ENCODE results near the gene CHST8.

The CHST8 gene

GRCh38 chr19:33675501-33676124, 53.9 kb downstream of the CHST8 start:
- DNase-seq = no peak

DNA sequence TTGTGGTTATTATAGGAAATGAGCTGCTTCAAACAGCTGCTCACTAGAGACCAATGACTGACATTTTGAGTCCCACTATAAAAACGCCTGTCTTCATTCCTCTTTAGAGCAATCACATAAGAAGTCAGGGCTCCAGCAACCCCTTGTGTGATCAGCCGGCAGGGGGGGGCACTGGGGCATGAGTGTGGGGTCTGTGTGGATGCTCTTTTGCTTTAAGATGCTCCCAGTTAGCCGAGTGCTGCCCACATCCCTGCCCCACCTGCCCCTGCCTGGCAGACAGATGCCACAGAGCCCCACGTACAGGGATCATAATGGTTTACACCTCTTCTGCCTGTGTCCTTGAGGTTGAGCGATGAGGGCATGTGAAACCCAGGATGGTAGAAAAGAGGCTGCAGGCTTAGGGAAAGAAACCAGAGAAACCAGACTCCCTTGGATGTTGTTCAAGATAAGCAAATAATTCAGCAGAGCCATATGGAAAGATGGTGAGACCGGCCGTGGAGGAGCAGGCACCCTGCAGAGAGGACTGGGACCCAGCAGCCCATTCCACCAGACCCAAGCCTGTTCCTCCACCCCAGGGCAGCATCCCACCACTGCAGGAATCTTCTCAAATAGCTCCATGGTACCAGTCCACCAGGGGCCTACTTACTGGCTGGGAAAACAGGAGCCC, 55.4 kb downstream of the CHST8 start:
- no peak for DNase-seq

- no peak for DNase-seq
Measured at GRCh38 chr19:33677745-33678426, 56.1 kb downstream of the CHST8 start.

- DNase-seq = no peak
Measured at GRCh38 chr19:33678796-33679585, 57.2 kb downstream of the CHST8 start.

DNA sequence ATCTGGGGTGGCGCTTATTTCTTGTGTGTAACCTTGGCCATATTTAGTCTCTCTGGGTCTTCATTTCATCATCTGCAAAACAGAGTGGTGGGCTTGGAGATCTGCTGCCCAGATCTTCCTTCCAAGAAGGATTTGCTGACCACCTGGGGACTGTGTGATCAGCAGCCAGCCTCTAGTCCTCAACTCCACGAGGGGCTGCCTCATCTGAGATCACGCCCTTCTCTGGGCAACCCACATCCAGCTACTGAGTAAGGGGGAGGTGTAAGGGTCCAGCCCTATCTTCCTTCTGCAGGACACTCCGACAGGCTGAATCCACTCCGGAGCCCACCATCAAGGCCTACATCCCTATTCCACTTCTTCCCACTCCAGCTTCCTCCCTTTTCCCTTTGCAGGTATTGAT, 57.9 kb downstream of the CHST8 start:
- no peak for DNase-seq

DNA sequence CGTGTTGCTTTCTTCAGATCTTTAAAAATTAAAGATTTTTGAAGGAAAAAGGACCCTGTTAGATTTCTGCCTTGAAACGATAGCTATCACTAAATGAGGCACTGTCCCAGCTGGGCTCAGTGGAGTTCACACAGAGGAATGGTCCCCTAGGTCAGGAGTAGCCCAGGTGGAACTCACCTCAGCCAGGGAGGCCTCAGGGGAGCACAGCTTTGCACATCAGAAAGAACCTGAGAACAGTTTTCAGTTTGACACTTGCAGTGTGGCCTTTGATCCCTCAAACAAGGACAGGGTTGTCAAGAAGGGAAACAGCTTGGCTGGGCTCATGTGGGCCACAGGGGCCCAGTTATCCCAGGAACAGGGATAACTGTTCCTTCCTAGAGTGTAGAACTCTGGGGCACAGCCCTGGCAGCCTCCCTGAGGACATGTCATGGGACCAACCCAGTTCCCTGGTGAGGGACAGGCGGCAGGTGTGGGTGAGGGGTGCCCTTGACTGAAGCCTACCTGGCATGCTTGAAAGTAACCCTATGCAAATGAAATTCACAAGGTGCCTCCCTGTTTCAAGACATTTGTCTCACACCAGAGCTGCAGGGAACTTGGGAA, 59.4 kb downstream of the CHST8 start:
- no peak for DNase-seq

DNA sequence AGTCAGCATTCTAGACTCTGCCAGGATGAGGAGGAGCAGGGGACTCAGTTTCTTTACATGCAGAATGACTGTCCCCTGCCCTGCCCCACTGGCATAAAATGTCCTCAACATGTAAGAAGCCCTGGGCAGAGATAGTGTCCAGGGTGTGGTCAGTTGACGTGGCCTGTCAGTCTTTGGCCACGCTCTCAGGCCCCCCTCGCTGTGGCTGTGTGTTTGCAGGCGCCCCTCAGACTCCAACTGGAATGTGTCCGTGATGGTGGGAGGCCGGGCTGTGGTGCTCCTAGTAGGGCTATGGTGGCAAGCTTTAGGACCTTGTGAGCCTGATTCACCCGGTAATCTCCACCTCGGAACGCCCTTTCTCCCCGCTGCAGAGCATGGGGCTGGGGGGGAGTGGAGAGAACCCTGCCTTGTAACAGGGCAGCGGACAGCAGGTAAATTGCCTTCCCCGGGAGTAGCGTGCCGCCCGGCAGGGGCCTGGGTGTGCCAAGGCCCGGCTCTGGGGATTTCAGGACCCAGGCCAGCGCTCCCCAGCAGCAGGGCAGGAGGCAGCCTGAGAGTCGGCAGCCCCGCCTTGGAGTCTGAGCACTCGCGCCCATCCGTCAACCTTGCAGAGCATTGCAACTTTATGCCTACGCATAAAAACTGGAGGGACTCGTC, 62.3 kb downstream of the CHST8 start:
- no peak for DNase-seq

DNA sequence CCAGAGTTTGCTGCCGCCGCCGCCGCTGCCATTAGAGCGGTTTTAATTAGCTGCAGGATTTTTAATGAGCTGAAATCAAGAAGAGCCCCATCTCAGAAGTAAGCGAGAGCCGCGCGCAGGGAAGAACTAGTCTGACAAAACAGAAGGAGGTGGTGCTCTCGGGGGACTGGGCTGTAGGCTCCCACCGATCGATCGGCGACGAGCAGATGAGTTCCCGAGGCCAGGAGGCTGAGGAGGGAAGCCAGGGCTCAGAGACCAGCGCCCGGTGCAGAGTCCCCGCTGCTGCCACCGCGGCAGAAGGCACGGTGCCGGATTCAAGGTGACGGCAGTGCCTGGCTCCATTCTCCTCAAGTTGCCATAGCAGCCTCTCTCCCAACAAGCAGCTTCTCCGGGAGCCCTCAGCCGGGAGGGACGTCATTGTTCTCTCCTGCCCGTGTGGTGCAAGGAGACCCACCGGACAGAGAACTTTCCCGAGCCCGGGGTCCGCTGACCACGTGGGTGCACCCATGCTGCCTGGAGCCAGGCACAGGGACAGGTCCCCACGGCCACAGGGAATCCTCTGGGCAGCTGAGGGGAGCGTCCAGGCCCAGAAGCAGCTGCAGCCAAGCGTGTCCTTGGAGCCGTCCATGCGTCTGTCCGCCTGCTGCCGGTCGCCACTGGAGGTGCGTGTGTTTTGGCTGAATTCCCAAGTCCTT, 62.9 kb downstream of the CHST8 start:
- DNase-seq = no peak

- no peak for DNase-seq
Measured at GRCh38 chr19:33685541-33685940, 63.8 kb downstream of the CHST8 start.

DNA sequence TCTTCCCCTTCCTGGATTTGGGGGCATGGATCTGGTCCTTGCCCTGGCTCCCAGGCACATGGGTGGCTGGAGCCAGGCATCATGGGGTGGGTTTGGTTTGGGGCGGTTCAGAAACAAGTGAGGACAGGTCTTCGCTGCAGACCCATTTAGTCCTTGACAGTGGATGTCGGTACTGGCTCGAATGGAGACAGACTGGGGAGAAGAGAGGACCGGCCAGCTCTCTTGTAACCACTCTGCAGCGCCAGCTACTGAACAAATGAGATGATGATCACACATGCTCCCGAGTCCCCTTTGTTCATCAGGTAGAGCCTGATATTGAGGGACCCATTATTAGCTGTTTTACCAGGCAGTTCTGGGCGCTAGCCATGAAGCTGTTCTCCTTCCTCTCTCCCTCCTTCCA, 64.5 kb downstream of the CHST8 start:
- no peak for DNase-seq

GRCh38 chr19:33686687-33687480, 65.1 kb downstream of the CHST8 start:
- no peak for DNase-seq

- DNase-seq = no peak
Measured at GRCh38 chr19:33687481-33688170, 65.9 kb downstream of the CHST8 start.

GRCh38 chr19:33688171-33688992, 66.6 kb downstream of the CHST8 start:
- DNase-seq = no peak

- DNase-seq = no peak
Measured at GRCh38 chr19:33689138-33689746, 67.5 kb downstream of the CHST8 start.

DNA sequence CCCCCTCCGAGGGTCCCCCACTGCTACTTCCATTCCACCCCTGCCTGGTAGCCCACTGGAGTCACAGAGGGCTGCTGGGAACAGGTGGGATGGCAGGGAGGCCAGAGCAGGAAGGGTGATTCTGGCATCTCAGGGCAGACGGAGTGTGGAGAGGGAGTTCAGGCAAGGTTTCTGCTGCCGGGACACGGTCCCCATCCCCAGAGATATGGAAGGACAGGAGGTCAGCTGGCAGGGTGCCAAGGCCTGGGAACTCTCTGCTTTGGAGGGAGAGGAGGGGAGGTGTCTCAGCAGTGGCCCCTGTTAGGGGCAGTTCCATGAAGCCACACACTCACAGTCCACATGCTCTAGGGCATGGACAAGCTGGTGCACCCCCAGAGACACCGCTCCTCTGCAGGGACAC, 68.1 kb downstream of the CHST8 start:
- DNase-seq = no peak

DNA sequence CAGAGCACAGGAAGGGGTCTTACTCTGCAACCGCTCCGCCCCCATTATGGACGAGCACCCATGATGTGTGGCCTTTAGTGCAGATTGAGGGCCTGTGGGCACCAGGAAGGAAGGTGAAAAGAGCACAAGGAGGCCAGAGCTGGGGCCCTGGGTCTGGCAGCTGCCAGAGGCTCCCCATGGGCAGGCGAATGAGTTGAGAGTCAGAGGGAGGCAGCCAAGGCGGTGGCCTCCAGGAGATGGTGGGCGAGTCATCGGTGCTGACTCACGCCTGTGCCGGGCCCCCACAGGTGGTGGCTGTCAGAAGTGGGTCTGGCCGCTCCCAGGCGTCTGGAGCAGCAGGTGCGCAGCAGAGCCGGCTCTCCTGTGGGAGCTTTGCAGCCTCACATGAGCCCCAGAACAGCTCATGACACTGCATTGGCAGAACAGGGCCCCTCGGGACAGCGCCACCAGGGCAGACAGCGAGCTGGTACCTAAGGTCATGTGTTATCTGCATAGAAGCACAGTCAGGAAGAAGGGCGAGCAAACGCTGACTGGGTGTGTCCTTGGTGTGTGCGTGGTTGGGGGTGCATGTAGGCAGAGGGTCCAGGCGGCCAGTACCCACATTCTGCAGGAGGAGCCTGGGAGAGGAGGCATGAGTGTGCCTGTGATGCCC, 68.8 kb downstream of the CHST8 start:
- DNase-seq = no peak

DNA sequence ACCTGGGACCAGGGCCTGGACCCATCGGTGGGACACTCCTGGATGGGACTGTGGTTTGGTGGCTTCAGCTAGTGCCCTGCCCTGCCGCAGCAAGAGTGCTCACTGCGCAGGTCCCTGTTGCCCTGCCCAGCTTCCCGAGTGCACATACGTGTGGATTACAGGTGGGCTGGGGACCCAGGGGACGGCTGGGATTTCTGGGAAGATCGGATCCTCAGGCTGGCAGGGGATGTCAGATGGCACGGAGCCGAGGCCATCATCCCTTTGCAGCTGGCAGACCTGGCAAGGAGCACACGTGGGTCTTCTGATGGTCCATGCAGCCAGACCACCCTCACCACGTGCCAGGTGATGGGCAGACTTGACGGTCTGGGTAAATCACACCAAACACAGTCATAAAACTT, 69.3 kb downstream of the CHST8 start:
- no peak for DNase-seq

DNA sequence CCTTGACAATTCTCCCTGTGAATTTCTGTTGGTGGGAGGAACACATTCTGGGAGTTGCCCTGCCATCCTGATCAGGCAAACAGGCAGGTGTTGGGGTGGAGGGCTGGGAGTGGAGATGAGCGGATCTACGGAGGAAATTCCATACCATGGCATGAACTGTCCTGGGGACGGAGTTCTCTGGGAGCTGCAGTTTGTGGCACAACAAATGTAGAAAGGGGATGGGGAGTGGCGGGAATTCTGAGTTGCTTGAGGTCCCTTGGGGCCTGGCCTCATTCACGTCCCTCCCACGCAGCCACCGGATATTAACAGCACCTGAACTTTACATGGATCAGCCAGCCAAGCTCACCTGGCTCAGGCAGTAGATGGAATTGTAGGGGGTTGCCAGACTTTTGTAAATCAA, 70.0 kb downstream of the CHST8 start:
- DNase-seq = no peak

GRCh38 chr19:33693678-33694077, 71.9 kb downstream of the CHST8 start:
- no peak for DNase-seq

All from stimulated activated CD4-positive, alpha-beta T cell treated with anti-CD3 and anti-CD28 coated beads, Interleukin-2, amount 100 ng/mL, for 48 hours (primary cell).